ENCODE data around the gene PIGH. TPM values are rescaled to one million over a fixed set of nuclear protein-coding genes. Genes with fewer than 3 reads are reported as not detected.
A peak's percentile ranks its signal among the peaks of the same experiment; 100 is the strongest.
"Not testable (repeated sequence)": the region's sequence is repeated elsewhere in the genome, so short reads cannot be mapped to it uniquely, and the experiment has no call there.

PIGH gene, protein sequence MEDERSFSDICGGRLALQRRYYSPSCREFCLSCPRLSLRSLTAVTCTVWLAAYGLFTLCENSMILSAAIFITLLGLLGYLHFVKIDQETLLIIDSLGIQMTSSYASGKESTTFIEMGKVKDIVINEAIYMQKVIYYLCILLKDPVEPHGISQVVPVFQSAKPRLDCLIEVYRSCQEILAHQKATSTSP
- total RNA-seq: 29.8 TPM

DNA sequence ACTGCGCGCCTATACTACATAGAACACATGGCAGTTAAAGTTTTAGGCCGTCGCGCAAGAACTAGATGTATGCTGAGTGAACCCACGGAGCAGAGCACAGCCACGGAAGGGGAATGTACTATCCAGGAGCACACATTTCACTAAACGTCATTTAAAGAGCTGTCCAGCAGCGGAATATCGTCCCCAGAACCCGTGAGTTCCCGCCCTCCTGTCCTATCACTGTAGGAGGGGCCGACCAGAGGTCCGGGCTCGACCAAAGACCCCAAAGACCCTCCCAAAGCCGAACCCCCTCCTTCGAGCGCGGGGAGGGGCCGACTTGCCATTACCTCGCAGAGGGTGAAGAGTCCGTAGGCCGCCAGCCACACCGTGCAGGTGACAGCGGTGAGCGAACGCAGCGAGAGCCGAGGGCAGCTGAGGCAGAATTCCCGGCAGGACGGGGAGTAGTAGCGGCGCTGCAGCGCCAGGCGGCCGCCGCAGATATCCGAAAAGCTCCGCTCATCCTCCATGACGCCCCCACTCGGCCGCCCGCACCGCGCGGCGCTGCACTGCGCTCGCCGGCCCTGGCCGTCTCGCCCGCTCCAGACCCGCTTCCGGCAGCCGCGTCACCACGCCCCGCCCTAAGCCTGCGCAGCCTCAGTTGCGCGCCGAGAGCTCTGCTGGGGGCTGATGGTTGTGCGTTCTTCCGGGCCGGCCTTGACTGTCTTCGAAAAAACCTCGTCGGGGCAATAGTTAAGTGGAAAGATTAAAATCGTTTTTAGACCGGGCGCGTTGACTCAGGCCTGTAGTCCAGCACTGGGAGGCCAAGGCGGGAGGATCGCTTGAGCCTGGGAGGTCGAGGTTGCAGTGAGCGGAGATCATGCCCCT, at the start of gene PIGH:
Gene PIGH (minus strand): TSS at position 571 of the 864 bp plus-strand sequence. CDS start 65 bp downstream, at position 506.
- FAIRE-seq: no peak
- DNase-seq (ENCODE audit: low spot score in 2 of 2): peak; percentile 86 to 95

DNA sequence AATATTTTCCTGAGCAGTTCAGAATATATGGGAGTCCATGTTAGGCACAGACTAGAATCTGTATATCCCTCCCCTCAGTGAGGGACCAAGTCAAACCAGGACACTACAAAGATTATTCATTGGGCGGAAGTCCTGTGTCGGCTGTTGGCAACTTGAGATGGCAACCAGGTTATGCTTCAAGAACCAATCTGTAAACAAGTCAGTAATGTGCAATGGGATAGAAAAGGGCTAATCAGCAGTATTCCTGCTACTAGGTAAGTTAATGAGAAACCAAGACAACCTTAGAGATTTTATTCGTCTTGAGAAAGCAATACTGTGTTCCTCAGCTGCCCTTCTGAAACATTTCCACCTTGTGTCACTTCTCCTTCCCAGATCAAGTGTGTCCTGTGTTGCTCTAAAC, 46.1 kb upstream of the PIGH start:
- no peak for FAIRE-seq
- no peak for DNase-seq (ENCODE audit: low spot score in 2 of 2)

DNA sequence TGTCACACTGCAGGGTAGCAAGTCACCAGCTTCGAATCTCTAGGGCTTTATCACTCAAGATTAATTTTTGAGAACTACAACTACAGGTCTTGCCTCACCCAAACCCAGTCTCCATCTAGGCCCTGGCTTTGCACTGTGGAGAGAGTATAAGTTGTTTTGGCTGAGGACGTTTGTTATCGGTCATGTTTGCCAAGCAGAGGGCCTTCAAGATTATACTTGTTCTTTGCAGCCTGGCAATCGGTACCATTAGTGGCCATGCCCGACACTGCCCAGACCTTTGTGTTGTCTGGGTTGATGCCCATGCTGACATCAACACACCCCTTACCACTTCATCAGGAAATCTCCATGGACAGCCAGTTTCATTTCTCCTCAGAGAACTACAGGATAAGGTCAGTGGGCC, 45.3 kb upstream of the PIGH start:
- DNase-seq (ENCODE audit: low spot score in 2 of 2) (no peak), FAIRE-seq (no peak)

DNA sequence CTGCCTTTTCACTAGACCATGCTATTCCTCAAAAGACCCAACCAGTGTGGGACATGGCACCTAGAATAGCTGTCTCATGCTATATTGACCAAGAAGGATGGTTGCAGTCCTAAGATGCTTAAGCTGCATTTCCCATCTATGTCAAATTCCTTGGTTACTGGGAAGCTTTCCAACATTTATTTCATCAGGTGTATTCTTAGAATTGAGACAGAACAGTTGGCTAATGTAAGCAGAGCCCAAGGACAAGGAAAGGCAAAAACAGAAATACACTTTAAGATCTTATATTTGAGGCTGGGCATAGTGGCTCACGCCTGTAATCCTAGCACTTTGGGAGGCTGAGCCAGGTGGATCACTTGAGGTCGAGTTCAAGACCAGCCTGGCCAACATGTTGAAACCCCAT, 44.4 kb upstream of the PIGH start:
- FAIRE-seq (no peak), DNase-seq (ENCODE audit: low spot score in 2 of 2) (no peak)

DNA sequence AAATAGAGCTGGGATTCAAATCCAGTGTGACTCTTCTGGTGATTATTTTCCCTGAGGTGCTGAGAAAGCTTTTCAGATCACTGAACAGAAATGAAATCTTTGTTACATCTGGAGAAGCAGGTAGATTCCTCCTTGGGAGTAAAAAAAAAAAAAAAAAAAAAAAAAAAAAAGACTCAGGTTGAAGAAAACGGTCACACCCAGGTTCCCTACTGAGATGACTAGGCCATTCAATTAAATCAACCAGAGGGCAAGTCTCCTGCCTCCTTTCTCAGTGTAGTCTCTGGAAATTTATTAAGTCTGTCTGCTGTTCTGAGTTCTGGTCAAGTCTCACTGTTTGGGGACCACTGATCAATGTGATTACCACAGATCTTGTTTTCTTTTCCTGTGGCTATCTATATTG, 43.6 kb upstream of the PIGH start:
- DNase-seq (ENCODE audit: low spot score in 2 of 2) (no peak), FAIRE-seq (no peak)

DNA sequence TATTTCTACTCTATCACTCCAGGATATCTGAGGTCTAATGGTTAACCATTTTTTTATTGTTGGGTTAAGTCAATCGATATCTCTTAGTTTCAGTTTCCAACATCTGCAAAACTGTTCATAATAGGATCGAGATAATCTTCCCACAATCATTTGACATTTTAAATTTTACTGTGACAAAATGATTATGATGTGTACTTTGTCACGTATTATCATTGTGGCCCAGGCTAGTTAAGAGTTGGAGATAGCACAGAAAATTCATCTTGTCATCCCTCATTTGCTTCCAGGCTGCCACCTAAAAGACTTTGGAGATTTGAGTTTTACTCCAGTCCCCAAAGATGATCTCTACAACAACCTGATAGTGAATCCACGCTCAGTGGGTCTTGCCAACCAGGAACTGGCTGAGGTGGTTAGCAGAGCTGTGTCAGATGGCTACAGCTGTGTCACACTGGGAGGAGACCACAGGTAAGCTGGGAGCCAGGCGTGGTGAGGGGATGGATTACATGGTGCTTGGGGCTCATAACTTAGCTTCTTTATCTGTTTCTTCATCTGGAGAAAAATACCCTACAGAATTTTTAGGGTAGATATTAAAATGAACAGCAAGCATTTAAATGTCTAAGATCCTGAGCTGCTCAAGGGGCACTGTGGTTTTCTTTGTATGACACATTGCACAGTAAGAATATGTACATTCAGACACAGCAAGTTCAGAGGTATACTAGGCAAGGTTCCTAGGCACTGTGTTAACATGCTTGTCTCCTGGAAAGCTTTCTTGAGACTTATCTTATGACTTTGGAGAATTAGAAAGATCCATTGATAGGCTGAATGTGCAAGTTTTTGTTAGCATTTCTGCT, 42.1 kb upstream of the PIGH start:
- no peak for FAIRE-seq
- DNase-seq (ENCODE audit: low spot score in 2 of 2): no peak

DNA sequence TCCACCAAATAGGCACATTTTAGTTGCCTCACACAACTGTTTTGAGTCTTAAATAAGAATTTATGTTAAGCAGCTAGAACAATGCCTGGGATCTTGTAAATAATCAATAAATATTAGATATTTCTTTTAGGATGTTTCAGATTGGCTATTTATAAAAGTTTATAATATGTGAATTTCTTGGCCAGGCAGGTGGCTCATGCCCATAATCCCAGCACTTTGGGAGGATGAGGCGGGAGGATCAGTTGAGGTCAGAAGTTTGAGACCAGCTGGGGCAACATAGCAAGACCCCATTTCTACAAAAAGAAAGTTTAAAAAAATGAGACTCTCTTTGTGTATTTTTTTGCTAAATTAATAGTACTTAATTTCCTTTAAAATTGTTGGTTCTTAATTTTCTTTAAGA, 41.4 kb upstream of the PIGH start:
- FAIRE-seq (no peak), DNase-seq (ENCODE audit: low spot score in 2 of 2) (no peak)

DNA sequence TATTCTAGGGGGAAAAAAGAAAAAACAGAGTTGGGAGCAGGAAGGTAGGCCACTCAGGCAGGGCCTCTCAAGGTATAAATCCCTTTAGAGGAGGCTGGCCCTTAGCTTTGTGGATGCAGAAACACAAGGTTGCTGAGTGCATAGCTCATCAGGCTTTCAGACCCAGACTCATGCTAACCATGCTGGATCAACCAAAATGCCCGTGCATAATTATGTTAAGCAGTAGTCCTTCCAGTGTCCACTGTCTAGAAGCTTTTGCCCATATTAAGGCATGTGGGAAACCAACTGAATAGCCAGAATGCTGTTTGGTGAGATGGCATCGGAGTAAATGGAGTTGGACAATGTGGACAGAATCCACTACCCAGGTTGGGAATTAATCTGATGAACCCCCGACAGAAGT, 38.6 kb upstream of the PIGH start:
- FAIRE-seq (no peak), DNase-seq (ENCODE audit: low spot score in 2 of 2) (no peak)

DNA sequence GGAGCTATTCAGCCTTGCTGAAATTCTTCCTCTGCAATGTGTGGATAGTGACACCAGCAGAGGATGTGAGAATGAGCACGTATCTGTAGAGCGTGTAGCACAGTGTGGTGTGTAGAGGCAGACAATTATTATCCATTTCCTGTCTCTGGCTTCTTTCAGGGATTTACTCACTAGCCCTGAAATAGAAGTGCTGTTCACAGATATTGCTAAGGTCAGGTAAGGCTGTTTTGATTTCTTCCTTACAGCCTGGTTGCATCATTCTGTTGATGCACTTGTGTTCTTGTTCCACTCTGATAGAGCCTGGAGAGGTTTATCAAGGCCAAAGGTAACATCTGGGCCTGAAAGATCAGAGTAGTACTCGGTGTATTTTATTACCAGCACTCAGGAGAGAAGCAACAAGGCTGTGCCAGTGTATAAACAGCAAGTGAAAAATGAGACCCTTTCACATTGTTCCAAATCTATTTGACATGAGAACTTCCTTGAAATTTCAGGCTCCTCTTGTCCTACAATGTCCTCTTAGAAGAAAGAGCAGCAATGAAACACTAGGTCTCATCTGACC, 36.4 kb upstream of the PIGH start:
- DNase-seq (ENCODE audit: low spot score in 2 of 2) (no peak), FAIRE-seq (no peak)

DNA sequence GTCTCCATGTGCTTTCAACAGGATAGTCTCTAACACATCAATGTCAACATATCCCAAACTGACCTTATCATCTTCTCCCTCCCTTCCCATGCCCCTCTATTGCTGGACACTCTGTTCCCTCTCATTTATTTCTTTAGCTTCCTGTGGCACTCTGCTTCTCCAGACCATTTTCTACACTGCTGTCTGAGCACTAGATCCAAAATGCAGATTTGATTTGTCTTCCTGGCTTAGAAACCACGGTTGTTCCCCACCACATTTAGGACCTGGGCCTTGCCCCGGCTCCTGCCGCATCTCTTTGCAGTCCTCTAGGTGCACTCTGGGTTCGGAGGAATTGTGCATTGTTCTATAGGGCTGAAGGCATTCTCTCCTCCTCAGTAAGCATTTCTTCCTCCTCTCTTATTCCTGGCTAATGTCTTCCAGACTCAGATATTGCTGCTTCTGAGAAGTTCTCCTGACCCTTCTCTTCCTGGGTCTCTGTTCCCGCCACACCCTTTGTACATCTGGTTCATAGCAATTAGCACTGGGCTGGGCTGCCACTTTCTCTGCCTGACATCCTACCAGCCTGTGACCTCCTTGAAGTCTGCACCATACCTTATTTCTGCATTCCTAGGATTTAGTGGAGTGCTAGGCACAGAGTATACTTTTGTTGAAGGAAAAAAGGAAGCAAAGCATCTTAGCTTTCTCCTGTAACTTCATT, 33.5 kb upstream of the PIGH start:
- FAIRE-seq: no peak

DNA sequence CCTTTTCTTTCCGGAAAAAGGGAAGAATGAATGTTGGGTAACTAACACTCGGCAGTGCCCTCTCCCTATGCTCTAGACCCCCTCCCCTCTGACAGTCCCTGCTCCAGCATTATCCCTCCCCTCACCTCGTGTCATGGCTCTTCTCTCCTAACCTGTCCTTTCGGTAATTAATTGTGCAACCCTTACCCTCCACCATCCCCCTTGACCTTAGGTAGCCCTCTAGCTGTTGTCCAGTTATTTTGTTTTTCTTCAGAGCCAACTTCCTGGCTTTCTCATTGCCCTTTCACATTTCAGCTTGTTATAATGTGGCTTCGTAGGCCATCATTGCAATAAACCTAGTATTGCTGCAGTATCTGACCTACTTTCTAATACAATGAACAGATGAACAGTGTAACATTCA, 30.9 kb upstream of the PIGH start:
- no peak for DNase-seq (ENCODE audit: low spot score in 2 of 2)
- FAIRE-seq: no peak

More for the DNA sequence above, 33.5 kb upstream of the PIGH start:
- DNase-seq (ENCODE audit: low spot score in 2 of 2): no peak

DNA sequence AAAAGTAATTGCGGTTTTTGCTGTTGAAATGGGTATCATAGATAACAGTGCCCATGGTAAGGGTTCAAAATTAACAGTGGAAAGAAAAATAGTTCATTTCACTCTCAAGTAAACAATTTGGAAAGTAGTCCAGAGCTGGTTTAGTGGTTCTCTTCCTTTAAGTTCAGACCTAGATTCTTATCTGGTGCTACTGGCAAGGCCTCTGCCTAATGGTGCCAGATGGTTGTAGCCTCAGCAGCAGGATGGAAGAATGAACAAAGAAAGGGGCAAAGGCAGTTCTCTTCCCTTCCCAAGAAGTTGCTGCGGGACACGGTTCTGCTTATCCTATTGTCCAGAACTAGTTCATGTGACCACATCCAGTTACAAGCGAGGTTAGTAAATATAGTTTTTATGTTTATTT, 30.1 kb upstream of the PIGH start:
- FAIRE-seq (no peak), DNase-seq (ENCODE audit: low spot score in 2 of 2) (no peak)

DNA sequence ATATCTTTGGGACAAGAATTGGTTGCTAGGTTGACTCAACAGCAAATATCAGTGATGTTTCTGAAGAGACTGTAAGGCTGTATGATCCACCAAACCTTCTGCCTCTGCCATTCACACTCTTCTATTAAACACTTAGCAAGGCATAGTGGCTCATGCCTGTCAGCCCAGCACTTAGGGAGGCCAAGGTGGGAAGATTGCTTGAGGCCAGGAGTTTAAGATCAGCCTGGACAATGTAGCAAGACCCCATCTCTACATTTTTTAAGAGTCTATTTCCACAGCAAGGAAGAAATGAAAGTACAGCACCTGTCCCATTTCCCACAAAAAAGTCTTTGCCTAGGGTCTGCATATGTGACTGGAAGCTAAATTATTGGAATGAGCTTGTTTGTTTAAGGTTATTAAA, 27.5 kb upstream of the PIGH start:
- no peak for FAIRE-seq

DNA sequence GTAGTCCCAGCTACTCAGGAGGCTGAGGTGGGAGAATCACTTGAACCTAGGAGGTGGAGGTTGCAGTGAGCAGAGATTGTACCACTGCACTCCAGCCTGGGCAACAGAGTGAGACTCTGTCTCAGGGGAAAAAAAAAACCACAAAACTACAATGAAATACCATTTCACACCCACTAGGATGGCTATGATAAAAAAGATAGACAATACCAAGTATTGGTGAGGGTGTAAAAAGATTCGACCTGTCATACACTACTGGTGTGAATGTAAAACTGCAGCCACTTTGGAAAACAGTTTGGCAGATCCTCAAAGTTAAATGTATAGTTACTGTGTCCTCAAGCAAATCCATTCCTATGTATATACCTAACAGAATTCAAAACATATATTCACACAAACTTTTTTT, 26.1 kb upstream of the PIGH start:
- not testable (repeated sequence) for FAIRE-seq; DNase-seq (ENCODE audit: low spot score in 2 of 2)

More for the DNA sequence above, 27.5 kb upstream of the PIGH start:
- no peak for DNase-seq (ENCODE audit: low spot score in 2 of 2)

DNA sequence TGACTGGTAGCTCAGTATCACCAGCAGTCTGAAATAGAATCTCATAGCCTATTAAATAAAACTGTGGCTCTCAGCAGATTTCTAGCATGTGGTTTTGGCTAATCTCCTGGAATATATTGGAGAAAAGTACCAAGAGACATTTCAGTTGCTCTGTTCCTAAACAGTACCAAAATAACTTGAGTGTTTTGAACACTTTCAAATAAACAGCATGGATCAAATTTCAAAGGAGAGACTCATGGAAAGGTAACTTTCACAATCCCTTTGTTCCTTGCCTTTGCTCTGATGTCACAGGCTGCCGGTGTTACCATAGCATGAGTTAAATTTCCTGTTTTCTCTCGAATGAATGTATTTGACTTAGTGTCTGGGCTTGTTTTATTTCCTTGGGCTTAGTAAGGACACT, 23.0 kb upstream of the PIGH start:
- no peak for FAIRE-seq
- DNase-seq (ENCODE audit: low spot score in 2 of 2): no peak

DNA sequence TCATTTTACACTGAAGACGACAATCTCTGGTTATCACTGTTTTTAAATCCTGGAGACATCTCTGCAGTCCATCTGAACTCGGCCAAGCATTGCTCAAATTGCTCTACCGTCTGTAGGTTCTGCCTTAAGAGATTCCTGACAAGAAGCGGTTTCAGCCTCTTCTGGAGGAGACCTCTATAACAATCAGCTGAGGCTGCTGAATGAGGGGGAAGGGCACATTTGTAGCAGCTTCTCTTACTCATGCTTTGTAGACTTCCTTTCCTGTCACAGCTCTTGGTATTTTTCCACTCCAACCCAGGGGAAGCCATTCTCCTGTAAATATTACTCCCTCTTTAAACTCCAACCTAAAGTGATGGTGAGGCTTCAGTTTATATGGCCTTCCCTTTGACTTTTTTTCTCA, 22.6 kb upstream of the PIGH start:
- DNase-seq (ENCODE audit: low spot score in 2 of 2) (peak in 1 of 2 donors; percentile 33), FAIRE-seq (no peak)

DNA sequence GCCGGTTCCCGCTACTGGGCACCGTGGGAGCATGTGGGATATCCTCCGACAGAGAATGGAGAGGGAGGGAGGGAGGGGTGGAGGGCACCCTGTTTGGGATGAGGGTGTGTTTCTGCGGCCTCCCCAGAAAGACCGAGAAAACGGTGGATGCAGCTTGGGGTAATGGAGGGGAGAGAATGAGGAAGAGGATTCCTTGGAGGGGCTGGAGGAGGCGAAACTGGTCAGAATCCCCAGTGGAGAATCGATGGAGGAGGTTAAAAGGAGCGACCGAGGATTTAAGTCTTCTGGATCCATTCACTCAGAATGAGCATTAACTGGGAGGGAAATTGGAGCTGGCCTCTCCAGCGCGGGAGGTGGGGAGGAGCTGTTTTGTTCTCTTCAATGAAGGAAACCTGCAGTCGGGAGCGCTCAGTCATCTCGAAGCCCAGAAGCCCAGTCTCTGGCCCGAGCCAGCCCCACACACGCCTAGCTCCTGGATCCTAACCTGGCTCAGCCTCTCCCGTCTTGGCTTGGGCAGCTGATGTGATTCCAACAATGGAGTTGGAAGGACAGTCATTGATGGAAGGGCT, 20.2 kb upstream of the PIGH start:
- DNase-seq (ENCODE audit: low spot score in 2 of 2) (peak in 1 of 2 donors; percentile 19), FAIRE-seq (no peak)

DNA sequence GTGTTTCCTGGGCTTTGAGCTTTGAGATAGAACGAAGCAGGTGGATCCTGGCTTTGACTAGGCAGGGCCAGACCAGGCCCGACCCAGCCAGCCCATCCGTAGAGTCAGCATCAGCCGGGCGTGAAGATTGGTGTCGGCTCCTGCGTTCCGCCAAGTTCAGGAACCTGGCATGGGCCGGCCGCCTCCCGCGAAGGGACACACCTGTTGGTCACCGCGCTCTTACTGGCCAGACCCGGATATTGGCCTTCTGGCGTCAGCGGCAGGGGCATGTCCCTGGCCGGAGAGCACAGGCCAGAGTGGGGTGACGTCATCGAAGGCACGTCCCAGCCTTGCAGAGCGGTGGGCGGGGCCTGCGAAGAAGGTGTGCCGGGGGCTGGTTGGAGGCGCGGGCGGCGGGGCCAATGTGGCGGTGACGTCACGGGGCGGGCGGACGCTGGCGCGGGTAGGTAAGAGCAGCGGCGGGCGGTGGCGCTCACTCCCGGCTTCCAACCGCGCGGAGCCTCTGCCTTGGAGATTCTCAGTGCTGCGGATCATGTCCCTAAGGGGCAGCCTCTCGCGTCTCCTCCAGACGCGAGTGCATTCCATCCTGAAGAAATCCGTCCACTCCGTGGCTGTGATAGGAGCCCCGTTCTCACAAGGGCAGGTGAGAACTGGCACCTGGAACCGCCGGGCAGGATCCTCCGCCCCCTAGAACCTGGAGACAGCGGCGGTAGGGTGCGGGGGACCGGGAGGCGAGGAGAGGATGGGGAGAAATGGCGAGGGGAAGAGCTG, 19.6 kb upstream of the PIGH start, which contains the start of gene ARG2:
Gene ARG2 (plus strand): TSS at position 475 of the 771 bp plus-strand sequence. CDS start 58 bp downstream, at position 533.
- DNase-seq (ENCODE audit: low spot score in 2 of 2) (peak; percentile 81 to 96), FAIRE-seq (no peak)

DNA sequence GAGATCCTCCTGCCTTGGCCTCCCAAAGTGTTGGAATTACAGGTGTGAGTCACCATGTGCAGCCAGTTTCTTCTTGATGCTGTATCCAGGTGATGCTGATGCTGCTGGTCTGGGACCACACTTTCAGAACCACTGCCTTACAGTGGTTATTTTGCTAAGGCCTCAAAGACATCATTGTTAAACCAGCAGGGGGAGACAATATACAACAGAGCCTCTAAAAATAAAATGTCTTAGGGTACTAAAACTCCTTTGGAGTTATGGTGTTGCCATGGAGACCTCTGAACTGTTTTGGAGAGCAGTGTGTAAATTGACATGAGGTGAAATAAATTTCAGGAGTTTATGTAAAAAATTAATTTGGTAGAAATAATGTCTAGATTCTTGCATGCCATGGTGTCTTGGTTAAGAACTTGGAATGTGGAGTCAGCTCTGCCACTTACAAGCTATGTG, 18.6 kb upstream of the PIGH start:
- FAIRE-seq (no peak), DNase-seq (ENCODE audit: low spot score in 2 of 2) (peak; percentile 46 to 53)

All from frontal cortex (tissue), 4 donors.